Stimulated activated CD4-positive, alpha-beta T cell treated with anti-CD3 and anti-CD28 coated beads, Interleukin-1b, Interleukin-23, amount 100 ng/mL, for 1 hour (primary cell): ENCODE data around the gene GOLGA6L10.
"Not testable (repeated sequence)": the region's sequence is repeated elsewhere in the genome, so short reads cannot be mapped to it uniquely, and the experiment has no call there.

Experiments used
- DNase-seq, 2 donors: peaks; one replicate each; pipeline ENCODE4 v3.0.0-alpha.2; 2020; ENCODE audit warnings: low read depth in 2 of 2

Gene GOLGA6L10

DNA sequence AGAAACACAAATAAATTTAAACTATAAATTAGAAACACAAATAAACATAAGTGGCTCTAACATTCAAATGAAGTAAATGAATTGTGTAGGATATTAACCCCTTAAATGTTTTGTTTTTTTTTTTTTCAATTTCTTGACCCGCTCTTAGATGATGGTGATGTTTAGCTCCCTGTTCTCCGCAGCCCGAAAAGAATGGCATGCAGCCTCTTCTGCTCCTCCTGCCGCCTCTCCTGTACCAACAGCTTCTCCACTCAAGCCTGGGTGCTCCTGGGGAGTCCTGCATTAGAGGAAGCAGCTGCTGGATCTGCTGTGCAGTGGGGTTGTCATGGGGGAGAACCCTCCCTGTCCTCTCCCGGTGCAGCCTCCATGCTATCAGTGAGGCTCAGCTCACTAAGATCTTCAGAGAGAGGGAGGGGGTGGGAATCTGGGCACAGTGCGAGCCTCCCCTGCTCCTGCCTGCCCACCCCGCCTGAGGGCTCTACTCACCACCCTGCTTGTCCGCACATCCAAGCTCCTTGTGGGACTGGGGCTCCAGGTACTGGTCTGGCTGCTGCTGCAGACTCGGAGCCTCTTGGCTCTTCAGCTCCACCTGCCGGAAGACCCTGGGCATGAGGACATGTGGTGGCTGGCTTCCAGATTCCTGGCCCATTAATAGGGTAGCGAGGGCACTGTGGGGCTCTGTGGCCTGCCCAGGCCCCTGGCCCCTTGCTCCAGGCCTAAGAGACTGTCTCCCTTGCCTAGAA lies 6.5 kb downstream of the GOLGA6L10 start:
- DNase-seq: peak in 1 of 2 donors; percentile 8

DNA sequence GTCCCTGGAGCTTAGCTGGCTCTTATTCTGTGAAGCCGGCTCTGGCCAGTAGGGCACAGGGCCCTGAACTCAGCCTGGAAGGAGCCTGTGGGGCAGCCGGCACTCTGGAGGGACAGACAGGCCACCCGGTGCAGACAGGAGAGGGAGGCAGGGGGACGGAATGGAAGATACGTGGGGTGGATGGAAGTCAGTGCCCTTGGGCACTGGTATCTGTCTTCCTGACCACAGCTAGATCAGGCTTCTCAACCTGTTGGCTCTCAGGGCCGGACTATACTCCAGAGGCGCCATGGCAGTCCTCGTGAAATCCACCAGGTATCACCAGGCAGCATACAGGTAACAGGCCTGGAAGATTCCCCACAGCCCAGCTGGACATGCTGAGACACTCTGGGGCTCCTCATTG lies 10.7 kb downstream of the GOLGA6L10 start:
- not testable (repeated sequence) for DNase-seq

DNA sequence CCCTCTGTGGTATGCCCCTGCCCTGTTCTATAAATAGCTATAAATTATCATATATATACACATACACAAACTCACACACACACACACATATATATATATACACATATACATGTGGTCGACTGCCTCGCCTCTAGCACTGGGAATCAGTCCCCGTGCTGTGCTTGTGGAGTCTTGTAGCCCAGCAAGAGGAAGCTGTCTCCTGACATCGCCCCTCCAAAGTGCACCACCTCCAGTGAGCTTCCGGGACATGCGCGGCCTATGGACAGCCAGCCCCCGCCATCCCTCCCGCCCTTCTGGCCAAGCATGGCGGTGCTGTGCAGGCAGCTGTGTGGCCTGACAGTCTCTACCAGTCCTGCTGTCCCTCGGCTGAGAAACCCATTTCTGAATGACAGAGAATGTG lies 11.2 kb downstream of the GOLGA6L10 start:
- DNase-seq: not testable (repeated sequence)

DNA sequence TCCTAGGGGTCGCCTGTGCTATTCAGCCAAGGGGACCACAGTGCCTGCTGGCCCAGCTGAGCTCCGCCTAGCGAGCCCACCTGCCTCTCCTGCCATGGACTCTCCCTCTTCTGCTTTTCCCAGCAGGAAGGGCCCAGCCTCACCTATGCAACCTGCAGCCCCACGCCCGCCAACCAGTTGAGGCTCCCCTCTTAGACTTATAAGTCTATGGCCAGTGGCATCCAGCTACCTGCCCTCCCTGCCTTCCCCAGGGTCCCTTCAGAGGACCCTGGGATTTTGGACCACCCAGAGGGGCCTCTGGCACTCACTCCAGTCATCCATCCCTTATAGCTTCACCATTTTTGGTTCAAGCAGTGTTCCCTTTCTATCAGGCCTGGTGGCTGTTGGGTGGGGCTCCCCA lies 12.2 kb downstream of the GOLGA6L10 start:
- not testable (repeated sequence) for DNase-seq

DNA sequence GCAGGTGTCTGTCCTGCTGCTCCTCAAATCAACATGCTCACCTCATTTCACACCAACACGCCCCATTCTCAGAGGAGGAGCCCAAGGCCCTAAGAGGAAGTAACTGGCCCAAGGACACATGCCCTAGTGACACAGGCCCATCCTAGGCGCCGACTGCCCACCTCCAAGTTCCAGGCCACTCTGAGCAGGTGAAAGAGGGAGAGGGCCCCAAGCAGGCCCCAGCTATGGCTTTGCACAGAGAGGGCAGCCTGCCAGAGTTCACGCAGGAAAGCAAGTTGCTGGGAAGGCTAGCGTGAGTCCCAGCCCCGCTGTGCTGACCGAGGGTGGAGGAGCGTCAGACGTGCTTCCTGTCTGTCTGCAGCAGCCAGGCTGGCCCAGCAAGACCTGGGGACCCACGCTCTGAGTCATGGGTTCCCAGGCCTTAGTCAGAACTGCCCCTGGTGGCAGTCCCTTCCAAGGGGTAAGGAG lies 13.1 kb downstream of the GOLGA6L10 start:
- DNase-seq: not testable (repeated sequence)

DNA sequence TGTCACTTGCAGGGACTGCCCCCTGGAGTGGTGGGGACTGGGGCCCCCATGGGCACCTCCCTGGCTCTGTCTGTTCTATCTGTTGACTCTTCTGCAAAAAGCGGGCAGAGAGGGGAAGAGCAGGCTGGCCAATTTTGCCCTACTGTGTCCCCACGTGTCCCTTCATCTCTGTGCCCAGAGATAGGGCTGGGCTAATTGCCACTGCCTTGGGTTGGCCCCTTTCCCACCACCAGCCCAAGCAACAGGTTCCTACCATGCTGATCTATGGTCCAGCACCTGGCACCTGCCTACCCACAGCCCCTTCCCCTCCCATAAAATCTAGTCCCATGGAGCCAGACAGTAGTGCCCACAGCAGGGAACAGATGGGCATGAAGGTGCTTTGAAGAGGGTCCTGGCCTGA lies 14.3 kb downstream of the GOLGA6L10 start:
- DNase-seq: not testable (repeated sequence)

DNA sequence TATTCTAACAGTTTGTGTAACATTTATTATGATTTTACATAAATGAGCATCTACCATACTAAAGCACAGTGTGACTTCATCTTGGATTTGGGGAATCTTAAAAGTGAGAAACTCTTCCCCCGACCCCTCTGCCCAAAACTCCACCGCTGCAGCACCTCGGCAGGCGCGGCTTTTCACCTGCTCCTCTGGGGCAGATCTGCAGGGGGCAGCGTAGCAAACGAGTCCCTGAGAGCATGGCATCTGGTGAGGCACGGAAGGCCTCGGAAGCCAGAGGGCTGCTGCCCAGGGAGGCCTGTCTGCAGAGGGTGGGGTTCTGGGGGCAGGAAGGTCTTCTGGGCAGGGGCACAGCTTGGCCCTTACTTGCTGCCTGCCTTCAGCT lies 14.7 kb downstream of the GOLGA6L10 start:
- DNase-seq: not testable (repeated sequence)

DNA sequence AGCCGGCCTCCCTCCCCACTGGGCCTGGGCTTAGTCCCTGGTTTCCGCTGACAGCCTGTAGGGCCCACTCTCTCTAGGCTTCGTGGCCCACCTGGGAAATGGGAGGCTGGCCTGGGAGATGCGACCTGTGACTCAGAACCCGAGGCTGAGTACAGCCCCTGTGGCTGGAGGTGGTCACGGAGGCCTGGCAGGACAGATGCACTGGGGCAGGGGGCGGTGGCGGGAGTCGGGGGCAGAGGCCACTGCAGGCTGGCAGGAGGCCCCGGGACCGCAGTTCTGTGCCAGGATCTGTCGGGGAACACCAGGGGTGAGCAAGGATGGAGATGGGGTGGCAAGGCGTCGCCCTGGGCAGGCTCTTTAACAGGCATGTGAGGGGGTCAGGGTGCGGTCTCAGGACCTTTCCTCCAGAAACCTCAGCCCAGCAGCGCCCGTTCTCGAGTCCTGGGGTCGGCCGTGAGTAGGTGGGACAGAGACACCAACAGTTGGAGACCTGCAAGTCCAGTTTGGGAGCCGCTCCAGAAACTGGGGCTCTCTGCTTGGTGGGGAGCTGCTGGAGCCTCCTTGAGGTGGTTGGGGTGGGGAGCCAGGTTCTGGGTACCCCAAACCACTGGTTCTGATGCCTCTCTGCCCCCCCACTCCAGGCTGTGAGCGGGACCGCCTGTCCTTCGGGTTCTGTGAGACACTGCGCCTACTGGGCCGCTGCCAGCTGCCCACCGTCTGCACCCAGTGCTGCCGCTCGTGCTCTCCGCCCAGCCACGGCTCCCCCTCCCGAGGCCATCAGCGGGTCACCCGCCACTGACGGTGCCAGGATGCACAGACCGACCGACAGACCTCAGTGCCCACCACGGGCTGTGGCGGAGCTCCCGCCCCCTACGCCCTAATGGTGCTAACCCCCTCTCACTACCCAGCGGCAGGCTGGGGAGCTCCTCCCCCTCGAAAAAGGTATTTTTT lies 15.4 kb downstream of the GOLGA6L10 start:
- not testable (repeated sequence) for DNase-seq

DNA sequence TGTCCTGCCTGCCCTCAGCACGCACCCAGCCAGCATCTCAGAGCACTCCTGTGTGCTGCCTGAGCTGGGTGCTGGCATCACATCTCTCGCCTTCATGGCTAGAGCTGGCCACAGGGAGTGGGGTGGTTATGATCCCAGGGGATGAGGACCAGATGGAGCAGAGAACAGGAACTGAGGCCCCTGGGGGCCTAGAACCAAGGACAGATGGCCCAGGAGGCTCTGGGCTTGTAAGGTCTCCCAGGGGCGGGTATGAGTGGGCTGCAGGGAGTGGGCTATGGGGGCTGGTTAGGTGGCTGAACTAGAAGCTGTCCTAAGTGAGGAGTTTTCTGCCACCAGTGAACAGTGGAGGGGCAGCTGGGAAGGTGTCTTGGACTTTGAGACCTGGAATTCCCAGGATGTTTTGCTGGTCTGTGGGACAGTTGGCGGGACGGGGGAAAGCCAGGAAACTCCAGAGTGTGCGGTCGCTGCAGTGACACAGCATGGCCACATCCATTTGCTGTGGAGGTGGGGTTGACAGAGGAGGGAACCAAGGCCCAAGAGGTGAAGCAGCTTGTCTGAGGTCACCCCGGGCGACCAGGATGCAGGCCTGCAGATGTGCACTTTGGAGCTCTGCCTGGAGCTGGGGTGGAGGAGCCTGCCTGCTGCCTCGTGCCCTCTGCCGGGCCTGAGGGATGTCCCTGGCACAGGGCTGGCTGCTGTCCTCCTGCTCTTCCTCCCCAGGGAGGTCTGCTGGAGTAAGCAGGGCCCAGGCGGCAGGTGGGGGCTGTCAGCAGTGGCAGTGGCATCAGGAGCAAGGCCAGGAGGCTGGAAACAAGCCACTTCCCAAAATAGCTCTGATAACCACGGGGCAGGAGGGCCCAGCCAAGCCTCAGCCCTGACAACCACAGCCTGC lies 16.3 kb downstream of the GOLGA6L10 start:
- not testable (repeated sequence) for DNase-seq

DNA sequence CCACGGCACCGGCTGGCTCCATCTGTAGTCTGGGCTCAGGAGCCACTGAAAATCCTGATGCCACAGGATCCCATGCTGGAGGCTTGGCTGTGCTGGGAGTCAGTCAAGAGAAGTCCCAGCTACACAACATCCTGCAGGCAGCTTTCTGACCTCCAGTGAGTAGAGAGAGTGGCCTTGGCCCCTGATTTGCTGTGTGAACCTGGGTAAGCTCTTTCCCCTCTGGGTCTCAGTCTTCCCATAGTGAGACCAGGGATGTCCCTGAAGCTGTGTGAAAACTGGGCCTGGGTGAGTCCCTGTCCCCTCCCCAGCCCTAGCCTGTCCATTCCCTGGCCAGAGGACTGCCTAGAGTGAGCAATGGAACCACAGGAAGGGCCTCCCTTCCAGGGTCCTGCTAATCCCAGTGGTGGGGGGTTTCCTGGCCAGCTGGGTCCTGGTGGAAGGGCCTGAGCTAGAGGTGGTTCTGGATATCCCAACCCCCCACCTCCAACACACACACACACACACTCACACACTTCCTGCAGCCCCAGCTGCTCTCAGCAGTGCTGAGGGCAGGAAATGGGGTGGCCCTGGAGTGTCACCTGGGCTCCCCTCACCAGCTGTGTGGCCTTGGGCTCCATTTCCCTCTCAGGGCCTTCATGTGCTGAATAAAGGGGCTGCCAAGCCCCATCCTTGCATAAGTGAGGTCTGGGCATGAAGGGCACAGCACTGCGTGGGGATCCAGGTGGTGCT lies 17.5 kb downstream of the GOLGA6L10 start:
- not testable (repeated sequence) for DNase-seq

DNA sequence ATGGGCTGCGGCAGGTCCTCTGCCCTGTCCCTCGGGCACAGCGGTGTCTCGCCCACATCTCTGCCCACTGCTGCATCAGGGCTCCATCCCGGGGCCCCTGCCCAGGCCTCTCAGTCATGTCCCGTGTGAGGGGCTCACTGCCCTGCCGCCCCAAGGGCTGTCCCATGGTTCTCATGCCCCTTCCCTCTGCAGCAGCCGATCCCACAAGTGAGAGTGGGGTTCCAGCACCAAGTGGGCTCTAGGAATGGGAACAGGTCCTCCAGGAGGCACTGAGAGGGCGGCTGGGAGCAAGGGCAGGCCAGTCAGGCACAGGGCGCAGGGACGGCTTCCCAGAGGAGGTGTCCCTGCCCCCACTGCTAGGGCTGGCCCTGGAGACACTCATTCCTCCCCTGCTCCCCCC lies 18.4 kb downstream of the GOLGA6L10 start:
- not testable (repeated sequence) for DNase-seq

DNA sequence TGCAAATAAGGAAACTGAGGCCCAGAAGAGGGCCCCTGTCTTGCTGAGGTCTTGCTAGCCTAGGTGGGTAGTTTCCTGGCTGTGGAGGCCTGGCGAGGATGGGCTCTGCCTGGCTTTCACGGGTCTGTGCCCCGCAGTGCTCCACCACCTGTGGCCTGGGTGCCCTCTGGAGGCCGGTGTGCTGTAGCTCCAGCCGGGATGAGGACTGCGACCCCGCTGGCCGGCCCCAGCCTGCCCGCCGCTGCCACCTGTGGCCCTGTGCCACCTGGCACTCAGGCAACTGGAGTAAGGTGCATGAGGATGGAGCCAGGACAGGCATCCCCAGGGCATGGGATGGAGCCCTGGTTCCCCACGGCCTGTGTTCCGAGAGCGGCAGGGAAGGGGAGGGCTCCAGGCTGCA lies 20.2 kb downstream of the GOLGA6L10 start:
- not testable (repeated sequence) for DNase-seq

DNA sequence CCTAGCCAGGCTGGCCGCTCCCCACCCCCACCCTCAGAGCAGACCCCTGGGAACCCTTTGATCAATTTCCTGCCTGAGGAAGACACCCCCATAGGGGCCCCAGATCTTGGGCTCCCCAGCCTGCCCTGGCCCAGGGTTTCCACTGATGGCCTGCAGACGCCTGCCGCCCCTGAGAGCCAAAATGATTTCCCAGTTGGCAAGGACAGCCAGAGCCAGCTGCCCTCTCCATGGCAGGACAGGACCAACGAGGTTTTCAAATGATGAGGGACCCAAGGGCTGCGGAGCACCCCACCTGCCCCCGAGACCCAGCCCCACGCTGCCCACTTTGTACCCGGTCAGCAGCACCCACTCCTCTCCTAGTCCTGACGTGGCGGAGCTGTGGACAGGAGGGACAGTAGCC lies 21.9 kb downstream of the GOLGA6L10 start:
- DNase-seq: not testable (repeated sequence)

DNA sequence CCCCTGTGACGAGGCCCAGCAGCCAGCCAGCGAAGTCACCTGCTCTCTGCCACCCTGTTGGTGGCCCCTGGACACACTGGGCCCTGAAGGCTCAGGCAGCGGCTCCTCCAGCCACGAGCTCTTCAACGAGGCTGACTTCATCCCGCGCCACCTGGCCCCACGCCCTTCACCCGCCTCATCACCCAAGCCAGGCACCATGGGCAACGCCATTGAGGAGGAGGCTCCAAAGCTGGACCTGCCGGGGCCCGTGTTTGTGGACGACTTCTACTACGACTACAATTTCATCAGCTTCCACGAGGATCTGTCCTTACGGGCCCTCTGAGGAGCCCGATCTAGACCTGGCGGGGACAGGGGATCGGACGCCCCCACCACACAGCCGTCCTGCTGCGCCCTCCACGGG lies 22.4 kb downstream of the GOLGA6L10 start:
- not testable (repeated sequence) for DNase-seq

DNA sequence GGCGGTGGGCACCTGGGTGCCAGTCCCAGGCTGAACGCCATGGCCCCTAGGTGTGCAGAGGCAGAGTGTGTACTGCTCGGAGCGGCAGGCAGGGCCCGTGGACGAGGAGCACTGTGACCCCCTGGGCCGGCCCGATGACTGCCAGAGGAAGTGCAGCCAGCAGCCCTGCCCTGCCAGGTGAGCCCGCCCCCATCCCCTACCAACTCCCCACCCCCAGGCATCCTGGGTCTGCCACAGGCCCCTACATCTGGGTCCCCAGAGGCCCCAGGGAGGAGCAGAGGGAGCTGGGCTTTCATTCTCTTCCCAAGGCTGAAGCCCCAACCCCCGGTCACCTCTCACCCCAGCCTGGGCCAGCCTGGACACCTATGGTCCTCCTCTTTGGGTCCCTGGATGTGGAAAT lies 23.6 kb downstream of the GOLGA6L10 start:
- DNase-seq: not testable (repeated sequence)

DNA sequence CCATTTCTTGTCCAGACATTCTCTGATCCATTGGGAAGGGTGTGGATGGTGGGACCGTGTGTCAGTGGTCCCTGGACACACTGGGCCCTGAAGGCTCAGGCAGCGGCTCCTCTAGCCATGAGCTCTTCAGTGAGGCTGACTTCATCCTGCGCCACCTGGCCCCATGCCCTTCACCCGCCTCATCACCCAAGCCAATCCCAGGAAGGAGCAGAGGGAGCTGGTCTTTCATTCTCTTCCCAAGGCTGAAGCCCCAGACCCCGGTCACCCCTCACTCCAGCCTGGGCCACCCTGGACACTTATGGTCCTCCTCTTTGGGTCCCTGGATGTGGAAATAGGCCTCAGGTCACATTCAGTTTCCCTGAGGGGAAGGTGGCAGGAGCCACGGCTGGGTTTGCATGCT lies 24.4 kb downstream of the GOLGA6L10 start:
- not testable (repeated sequence) for DNase-seq

DNA sequence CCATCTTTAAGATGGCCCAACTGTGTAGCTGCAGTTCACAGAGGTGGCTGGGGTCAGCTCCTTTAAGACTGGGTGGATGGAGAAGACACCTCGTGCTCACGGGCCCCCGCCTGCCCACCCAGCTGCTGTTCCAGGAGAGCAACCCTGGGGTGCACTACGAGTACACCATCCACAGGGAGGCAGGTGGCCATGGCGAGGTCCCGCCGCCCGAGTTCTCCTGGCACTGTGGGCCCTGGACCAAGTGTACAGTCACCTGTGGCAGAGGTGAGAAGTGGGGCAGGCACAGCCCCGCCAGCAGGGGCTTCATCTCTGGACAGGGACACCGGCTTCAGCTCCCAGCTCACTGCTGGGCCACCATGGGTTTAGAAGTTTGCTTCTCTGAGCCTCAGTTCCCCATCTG lies 26.8 kb downstream of the GOLGA6L10 start:
- not testable (repeated sequence) for DNase-seq

DNA sequence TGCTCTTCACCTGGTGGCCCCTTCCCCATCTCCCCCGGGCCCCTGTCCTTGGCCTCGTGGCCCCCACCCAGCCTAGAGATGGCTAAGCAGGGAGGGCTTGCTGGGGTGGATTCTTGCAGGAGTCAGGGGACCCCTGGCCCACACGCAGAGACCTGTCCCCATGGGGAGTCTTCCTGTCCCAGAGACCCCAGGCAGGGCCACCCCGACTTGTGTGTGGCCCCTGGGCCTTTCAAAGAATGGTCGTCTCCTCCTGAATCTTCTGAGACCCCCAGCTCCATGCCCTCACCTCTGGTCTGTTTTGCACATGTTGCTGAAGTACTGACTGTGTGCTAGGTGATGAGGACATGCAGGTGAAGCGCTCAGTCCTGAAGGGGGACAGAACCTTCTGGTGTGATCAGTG lies 28.4 kb downstream of the GOLGA6L10 start:
- not testable (repeated sequence) for DNase-seq

DNA sequence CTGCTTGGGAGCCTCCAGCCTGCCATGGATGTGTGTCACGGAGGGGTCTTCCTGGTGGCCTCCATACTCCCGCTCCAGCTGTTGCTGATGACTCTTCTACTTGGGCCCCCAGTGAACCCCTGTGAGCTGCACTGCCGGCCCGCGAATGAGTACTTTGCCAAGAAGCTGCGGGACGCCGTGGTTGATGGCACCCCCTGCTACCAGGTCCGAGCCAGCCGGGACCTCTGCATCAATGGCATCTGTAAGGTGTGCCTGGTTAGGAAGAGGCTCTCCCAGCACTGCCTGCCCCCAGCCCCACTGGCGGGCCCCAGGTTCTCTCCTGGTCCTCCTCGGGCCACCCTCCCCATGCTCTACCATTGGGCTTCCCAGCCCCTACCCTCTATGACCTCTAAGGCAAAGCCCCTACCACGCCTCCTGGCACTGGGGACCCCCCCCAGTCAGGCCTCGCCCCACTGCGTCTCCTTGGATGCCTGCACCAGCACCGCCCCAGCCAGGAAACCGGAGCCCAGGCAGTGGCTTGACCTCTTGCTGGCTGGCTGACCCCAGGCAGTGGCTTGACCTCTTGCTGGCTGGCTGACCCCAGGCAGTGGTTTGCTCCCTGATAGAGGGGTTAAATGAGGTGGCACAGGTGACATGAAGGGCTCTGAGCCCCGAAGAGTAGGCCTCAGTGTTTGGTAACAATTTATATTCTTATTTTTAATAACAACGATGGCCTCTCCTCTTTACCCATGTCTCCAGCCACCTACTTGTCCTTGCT lies 29.6 kb downstream of the GOLGA6L10 start:
- not testable (repeated sequence) for DNase-seq

DNA sequence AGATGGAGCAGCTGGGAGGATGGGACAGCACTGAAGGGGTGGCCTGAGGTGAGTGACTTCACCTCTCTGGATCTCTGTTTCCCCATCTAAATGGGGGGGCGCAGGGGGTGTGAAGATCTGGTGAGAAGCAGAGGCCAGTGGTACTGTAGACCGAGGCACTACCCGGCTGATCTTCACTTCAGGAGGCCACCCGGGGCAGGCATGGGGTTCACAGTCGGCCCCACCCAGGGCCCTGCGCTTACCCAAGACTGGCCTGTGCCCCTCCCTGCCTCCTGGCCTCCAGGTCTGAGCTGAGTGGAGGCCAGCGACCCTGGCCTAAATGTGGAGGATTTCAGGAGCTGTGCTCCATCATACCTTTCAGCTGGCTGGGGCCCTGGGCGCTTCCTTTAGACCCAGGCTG lies 31.0 kb downstream of the GOLGA6L10 start:
- not testable (repeated sequence) for DNase-seq
